ENCODE data around the gene NPAS4.
"Not testable (repeated sequence)": the region's sequence is repeated elsewhere in the genome, so short reads cannot be mapped to it uniquely, and the experiment has no call there.

NPAS4 gene

DNA sequence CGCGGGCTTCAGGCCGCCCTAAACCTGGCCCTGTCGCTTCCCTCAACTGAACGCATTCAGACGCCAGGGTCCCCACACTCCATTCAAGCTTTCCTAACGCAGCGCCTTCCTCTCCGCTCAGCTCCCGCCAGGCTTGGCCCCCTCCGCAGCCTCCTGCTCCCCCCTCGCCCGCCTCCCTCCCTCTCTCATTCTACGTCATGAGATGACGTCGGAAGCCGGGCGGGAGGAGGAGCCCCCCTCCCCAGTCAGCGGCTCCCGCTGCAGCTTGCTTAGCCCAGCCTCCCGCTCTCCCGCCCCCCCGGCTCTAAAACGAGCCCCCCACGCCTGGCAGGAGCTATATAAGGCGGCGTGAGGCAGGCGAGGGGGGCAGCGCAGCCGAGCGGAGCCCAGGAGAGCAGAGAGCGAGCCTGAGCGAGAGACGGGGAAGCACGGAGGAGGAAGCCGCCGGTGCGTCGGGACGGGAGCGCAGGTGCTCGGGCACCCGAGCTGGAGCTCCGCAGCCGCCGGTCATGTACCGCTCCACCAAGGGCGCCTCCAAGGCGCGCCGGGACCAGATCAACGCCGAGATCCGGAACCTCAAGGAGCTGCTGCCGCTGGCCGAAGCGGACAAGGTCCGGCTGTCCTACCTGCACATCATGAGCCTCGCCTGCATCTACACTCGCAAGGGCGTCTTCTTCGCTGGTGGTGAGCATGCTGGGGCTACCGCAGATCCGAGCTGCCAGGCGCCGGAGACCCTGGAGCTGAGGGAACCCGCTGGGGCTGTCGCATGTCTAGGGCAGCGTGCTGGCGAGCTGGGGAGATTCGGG lies at the start of gene NPAS4:
Gene NPAS4 (plus strand): TSS at position 365 of the 806 bp plus-strand sequence. CDS start 145 bp downstream, at position 510.
- no peak for DNase-seq (ENCODE audit: low read depth in 1 of 2, low spot score in 1 of 2)

DNA sequence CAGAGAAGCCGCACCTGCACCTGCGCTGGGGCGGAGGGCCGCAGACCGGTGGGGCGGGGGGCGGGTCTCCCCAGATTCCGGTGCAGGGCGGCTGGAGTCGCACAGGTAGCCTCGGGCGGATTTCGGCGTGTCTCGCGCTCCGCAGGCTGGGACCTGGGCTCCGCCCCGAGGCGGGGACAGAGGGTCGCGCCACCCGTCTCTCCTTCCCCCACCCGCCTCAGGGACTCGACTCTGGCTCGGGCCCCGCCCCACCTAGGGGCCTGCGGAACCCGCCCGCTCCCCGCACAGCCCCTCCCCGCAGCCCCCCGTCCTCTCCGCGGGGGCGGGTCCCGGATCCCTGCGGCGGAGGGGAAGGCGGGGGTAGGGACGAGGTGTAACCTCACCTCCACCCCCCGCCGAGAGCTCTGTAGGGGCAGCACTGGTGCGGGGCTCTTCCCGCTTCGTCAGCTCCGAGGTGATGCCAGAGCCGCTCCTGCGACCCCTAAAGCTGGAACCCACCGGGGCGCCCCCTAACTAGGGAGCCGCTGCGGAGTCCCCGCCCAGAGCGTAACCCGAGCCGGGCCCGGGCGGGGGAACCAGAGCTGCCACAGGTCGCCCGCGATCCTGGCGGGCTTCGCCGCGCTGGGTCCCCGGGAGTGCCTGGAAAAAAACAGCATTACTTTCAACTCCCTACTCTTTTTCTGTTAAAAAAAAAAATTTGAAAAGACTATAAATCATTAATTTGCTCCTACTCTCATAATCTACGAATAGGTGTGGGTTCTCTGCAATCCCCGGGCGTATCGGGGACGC lies 49.0 kb upstream of the NPAS4 start, which contains the start of gene SLC29A2:
Gene SLC29A2 (minus strand): TSS at position 134 of the 789 bp plus-strand sequence. CDS start 169 bp downstream, outside the sequence.
- DNase-seq (ENCODE audit: low read depth in 1 of 2, low spot score in 1 of 2): peak; percentile 46 to 69

DNA sequence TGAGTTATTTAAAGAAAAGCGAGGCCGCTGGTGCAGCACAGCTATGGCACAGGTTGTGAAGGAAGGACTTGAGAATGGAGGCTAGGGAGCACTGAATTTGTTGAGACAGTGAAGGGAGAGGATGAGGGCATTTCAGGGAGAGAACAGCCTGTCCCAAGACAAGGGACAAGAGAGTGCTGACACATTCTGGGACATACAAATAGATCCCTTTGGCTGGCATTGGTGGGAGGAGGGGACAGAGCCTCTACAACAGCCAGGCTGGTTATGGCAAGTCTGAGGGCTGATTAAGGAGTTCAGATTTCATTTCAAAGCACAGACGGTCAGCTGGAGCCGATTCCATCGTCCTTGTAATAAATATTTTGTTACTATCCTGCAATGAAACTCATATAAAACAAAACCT lies 47.6 kb upstream of the NPAS4 start:
- DNase-seq (ENCODE audit: low read depth in 1 of 2, low spot score in 1 of 2): no peak

DNA sequence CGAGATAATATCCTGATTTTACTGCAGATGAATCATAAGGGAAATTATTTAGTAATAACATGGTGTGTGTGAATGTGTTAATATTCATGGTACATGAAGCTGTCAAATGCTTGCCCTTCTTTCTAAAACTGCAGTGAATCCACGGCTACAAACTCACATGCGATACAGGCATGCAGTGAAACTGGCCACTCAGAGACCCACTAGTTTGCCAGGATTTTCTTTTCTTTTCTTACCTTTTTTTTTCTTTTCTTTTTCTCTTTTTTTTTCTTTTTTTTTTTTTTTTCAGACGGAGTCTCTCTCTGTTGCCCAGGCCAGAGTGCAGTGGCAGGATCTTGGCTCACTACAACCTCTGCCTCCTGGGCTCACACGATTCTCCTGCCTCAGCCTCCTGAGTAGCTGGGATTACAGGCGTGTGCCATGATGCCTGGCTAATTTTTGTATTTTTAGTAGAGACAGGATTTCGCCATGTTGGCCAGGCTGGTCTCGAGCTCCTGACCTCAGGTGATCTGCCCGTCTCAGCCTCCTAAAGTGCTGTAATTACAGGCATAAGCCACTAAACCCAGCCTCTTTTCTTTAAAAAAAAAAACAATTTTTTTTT lies 47.0 kb upstream of the NPAS4 start:
- not testable (repeated sequence) for DNase-seq (ENCODE audit: low read depth in 1 of 2, low spot score in 1 of 2)

DNA sequence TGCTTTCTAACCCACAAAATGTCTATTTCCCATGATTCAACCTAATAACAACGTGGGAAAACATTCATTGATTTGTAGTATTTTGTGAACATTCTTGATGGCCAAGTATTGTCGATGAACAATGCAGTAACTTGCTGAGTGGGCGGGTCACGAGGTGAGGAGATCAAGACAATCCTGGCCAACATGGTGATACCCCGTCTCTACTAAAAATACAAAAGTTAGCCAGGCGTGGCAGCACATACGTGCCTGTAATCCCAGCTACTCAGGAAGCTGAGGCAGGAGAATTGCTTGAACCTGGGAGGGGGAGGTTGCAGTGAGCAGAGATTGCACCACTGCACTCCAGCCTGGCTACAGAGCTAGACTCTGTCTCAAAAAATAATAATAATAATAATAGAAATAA lies 40.6 kb upstream of the NPAS4 start:
- not testable (repeated sequence) for DNase-seq (ENCODE audit: low read depth in 1 of 2, low spot score in 1 of 2)

DNA sequence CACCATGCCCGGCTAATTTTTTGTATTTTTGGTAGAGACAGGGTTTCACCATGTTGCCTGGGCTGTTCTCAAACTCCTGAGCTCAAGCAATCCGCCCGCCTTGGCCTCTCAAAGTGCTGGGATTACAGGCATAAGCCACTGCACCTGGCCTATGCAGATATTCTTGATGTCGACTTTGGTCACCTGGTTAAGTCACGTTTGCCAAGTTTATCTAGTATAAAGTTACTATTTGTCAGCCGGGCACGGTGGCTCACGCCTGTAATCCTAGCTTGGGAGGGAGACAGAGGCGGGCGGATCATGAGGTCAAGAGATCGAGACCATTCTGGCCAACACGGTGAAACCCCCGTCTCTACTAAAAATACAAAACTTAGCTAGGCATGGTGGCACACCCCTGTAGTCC lies 36.5 kb upstream of the NPAS4 start:
- not testable (repeated sequence) for DNase-seq (ENCODE audit: low read depth in 1 of 2, low spot score in 1 of 2)

DNA sequence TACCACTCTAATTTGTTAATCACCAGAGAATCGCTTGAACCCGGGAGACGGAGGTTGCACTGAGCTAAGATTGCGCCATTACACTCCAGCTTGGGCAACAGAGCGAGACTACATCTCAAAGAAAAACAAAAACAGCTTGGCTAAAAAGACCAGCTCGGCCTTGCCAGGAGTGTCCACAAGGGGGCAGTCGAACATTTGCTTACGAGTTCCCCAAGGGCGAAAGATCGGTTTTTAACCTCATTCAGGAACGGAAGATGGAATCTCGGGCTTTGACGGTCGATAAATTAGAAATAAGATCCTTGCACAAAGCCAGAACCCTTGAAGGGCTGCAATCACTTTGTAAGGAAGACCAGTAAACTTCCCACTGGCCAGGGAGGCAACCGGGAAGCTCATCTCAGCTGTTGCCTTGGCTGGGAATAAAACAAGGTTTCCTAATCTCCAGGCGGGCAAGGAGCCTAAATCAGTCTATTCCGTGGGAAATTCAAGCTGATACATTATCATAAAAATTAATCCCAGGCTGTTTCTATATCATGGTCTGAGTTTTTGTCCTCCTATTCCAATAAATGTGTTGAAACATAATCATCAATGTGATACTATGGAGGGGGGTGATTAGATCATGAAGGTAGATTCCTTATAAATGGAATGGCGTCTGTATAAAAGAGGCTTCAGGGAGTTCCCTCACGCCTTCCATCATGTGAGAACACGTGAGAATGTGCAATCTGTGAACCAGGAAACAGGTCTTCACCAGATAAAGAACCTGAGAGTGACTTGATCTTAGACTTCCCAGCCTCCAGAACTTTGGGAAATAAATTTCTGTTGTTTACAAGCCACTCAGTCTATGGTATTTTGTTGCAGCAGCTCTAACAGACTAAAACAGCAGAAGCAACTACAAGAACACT lies 34.4 kb upstream of the NPAS4 start:
- peak; percentile 61 to 64 for DNase-seq (ENCODE audit: low read depth in 1 of 2, low spot score in 1 of 2)

DNA sequence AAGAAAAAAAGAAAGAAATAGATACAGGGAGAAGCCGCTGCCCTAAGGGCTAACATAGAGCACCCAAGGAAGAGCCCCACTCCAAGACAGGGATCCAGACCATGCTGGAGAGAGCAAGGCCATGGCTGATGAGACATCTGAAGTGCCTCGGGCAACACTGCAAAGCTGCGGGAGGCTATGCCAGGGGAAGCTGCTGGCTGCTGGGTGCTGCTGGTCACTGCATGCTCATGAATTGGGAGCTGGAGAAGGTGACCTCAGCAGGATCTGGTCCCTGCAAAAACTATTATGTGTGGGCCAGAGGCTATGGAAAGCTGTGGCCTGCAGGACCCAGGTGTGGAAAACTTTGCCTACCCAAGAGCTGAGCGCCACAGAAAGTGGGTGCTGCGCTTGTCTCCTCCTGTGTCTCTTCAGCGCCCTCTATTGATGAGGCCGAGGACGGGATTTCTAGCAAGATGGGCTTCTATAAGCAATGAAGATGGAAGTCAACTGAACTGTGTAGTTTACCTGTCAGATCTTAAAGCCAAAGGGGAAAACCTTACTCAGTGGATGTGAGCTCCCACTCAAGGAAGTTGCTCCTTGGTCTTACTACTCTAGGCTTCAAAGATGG lies 32.0 kb upstream of the NPAS4 start:
- DNase-seq (ENCODE audit: low read depth in 1 of 2, low spot score in 1 of 2): peak; percentile 33 to 41

DNA sequence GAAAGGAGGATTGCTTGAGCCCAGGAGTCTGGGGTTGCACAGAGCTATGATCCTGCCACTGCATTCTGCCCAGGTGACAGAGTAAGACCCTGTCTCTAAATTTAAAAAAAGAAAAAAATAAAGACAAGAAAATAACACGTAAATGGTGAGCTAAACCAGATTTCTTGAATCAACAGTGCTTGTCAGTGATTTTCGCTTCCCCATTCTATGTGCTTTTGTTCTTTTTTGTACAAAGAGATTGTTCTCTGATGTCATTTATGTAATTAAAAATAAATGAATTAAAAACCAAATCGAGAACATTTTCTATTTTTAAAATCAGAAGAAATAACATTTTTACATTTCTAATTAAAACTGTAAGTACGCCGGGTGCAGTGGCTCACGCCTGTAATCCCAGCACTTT lies 29.5 kb upstream of the NPAS4 start:
- DNase-seq (ENCODE audit: low read depth in 1 of 2, low spot score in 1 of 2): no peak

DNA sequence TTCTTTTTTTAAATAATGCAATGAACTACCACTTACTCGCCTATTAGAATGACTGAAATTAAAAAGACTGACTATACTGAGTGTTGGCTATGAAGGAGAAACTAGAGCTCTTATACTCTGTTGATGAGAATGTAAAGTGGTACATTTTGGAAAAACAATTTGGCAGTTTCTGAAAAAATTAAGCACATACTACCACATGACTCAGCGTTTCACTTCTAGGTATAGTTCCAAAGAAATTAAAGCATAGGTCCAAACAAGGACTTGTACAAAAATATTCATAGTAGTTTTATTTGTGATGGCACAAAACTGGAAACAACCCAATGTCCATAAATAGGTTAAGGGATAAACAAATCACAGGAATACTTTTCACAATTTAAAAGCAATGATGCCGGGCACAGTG lies 26.9 kb upstream of the NPAS4 start:
- no peak for DNase-seq (ENCODE audit: low read depth in 1 of 2, low spot score in 1 of 2)

DNA sequence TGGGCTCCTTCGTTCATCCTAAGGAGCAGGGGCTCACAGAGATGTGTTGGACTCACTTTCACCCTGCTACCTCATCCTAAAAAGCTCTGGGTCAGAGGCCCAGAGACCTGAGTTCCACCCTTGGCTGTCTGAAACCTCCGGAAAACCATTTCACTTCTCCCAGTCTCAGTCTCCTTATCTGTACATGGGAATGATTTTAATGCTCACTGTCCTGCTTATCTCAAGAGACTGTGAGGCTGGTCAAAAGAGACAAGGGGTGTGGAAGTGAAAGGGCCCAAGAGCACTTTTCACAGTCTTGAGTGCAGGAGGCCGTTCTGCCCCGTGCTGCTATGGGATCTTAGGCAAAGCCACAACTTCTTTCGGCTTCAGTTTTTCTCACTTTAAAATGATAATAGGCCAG lies 13.2 kb upstream of the NPAS4 start:
- no peak for DNase-seq (ENCODE audit: low read depth in 1 of 2, low spot score in 1 of 2)

DNA sequence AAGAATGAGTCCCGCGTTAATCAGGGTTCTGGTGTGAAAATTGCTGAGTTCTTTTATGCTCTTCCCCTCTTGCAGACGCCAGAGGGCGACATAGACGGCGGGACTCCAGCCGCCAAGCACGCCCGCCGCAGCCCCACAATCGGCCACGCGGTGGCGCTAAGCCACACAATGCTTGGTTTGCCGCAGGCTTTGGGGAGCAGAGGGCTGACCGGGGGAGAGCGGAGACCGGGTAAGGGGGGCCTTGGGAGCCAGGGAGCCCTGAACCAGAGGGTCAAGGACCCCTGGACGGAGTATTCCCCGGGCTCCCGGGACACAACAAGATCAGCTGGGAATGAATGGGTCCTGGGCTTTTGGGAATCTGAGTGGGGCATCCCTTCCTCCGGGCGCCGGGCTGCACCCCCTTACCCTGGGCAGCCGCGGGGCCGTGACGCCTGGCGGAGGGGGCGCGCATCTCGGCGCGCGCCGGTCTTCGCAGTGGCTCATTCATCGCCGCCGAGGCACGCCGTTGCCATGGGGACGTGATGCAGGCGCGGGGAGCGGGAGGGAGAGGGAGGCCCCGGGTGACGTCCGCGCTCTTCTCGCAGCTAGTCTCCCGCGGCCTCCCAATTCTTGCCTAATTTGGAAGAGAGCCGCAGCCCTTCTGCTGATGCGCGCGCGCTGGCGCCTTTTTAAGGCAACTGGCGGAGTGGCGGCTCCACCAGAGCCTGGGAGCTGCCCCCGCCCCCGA lies 12.2 kb upstream of the NPAS4 start:
- DNase-seq (ENCODE audit: low read depth in 1 of 2, low spot score in 1 of 2): peak; percentile 86 to 94

DNA sequence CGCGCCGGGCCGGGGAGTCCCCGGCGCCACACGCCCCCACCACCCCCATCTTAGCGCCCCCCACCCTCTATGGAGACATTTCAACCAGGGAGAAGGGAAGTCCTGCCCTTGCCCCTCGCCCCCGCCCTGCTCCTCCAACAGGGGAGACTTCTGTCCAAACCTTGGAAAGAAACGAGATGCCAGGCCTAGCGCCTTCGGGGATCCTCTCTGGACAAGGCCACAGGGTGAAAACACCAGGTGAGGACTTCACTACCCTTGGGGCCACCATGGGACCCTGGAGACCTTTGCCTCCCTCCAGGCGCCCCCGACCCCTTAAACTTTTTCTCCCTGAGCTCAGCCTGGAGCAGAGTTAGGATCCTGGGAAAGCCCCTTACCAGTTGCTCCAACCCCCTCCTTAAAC lies 11.6 kb upstream of the NPAS4 start:
- no peak for DNase-seq (ENCODE audit: low read depth in 1 of 2, low spot score in 1 of 2)

DNA sequence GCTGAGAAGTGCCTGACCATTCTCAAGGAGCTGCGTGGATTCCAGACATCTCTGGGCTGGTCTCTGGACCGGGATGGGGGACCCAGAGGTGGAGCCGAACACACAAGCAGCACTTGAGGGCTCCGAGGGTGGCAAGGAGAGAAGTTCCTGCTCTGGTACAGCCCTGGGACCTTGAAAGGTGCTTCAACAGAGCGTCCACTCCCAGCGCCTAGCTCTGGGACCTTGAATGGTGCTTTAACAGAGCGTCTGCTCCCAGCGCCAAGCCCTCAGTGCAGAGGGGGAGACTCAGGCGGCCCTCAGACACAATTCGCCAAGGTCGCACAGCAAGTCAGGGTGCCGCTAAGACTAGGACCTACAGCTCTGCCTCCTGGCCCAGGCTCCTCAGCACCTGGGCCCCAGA lies 10.6 kb upstream of the NPAS4 start:
- DNase-seq (ENCODE audit: low read depth in 1 of 2, low spot score in 1 of 2): no peak

DNA sequence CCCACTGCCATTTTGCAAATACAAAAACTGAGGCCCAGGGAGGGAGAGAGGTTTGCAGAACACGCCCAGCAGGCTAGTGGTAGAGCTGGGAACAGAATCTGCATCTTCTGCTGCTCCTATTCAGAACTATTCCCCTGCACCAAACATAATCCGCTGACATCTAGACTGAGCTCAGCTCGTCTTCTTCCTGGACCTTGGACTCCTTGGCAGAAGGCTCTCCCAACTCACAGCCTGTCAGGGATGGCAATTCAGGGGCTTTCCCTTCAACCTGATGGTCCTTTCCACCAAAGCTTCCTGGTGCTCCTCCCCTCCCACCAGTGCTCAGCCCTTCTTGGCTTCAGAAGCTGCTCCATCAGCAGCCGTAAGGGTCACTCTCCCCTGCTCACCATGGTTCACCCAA lies 9.5 kb upstream of the NPAS4 start:
- DNase-seq (ENCODE audit: low read depth in 1 of 2, low spot score in 1 of 2): no peak

DNA sequence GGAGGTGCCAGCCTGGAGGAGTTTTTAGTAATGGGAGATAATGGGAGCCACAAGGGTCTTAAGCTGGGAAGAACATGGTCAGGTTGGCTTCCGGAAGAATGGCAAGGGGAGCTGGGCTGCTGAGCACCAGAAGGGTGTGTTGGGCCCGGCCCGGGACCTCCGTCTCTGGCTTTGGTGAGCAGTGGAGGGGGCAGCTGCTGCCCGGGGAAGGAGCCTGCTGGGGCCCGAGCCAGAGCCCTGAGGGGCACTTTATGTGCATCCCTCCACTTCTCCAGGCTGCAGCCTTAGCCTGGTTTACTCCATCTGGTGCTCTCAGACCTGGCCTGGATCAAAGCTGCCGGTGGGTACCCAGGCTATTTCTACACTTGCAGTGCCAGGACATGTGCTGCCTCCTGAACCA lies 8.7 kb upstream of the NPAS4 start:
- no peak for DNase-seq (ENCODE audit: low read depth in 1 of 2, low spot score in 1 of 2)

DNA sequence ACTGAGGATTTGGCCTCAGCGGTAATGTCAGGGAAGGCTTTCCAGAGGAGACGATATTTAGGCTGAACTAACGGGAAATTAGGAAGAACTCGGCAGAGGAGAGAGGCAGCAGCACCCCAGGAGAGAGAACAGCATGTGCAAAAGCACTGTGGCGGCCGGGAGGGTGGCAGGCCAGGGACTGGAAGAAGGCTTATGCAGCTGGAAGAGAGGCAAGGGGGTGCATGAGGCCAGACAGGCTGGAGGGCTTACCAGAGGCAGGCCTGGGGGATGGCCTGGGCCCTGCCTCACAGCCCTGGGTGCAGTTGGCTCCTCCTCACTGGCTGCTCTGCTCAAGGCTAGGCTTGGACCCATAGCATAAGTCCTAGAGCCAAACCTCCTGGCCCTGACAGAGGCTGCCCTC lies 7.7 kb upstream of the NPAS4 start:
- no peak for DNase-seq (ENCODE audit: low read depth in 1 of 2, low spot score in 1 of 2)

DNA sequence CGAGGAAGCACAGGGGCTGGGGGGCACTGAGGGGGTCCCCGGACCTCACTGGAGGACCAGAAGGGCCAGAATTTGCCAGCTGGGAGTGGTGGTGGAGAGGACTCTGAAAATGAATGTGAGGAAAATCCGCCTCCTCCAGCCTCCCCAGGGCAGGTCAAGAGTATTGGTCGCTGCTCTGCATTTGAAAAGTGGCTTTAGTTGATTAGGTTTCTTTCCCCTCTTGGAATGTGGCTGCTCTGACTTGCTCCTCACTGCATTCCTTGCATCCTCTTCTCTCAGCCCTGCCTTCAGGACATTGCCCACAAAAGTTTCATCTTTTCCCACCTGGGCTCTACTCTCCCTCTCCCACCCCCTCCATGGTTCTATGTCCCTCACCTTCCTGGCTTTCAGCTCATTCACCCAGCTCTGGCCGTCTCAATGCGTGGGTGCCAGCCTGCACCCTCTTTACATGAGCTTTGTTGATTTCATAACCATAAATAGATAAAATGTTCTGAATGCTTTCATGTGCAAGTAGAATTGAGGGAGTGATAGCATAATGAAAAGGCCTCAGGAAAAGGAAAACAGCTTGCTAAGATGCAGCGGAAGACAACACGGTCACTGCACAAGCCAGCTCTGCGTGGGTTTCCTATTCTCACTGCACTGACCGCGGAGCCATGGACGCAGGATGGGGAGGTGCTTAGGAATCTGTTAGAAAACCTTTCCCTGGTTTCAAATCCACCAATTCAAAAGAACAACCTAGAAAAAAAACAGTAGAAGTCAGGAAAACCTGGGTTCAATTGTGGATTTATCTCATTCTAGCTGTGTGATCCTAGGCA lies 6.5 kb upstream of the NPAS4 start:
- DNase-seq (ENCODE audit: low read depth in 1 of 2, low spot score in 1 of 2): no peak

DNA sequence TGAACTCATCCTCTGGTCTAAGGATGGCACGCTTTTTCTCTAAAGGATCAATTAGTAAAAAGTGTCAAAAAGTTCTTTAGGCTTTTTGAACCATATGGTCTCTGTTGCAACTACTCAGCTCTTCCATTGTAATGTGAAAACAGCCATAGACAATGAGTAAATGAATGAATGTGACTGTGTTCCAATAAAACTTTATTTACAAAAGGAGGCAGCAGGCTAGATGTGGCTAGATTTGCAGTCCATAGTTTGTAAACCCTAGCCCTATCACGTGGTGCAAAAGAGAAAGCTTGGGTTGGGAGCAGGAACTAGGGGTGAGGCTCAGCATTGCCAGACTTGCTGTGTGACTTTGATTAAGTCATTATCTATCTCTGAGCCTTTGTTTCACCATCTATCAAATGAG lies 5.4 kb upstream of the NPAS4 start:
- DNase-seq (ENCODE audit: low read depth in 1 of 2, low spot score in 1 of 2): no peak
